LHCN-M2 (cell line): ENCODE measurements around the gene PXYLP1. TPM values are rescaled to one million over a fixed set of nuclear protein-coding genes. Genes with fewer than 3 reads are reported as not detected.

ENCODE experiments used
- DNase-seq: peaks from one replicate; pipeline ENCODE4 v3.0.0-alpha.2; 2012; ENCODE audit warnings: low read depth
- total RNA-seq: library from RNA; depleted of rRNA; stranded (reverse); fragments of >200 nt; gene quantifications from 2 replicates; pipeline ENCODE4 v1.2.3, GENCODE V29; 2014

Gene PXYLP1
- total RNA-seq, 1 experiment from 2014 or later, result 3.7 TPM

GRCh38 chr3:141250342-141250741 is 18.7 kb downstream of the PXYLP1 start:
- no peak for DNase-seq

GRCh38 chr3:141250828-141251227 is 19.2 kb downstream of the PXYLP1 start:
- DNase-seq, result no peak

GRCh38 chr3:141253326-141253725 is 21.7 kb downstream of the PXYLP1 start:
- DNase-seq, result no peak

GRCh38 chr3:141253811-141254210 is 22.2 kb downstream of the PXYLP1 start:
- DNase-seq, result no peak

GRCh38 chr3:141255137-141255845 is 23.7 kb downstream of the PXYLP1 start:
- peak; percentile 76 for DNase-seq

- peak; percentile 48 for DNase-seq
Observed at GRCh38 chr3:141255846-141256261, 24.2 kb downstream of the PXYLP1 start.

- no peak for DNase-seq
Observed at GRCh38 chr3:141256820-141257219, 25.2 kb downstream of the PXYLP1 start.

GRCh38 chr3:141257961-141258360 is 26.3 kb downstream of the PXYLP1 start:
- no peak for DNase-seq

- DNase-seq, result no peak
Observed at GRCh38 chr3:141258973-141259372, 27.3 kb downstream of the PXYLP1 start.

- no peak for DNase-seq
Observed at GRCh38 chr3:141259821-141260629, 28.4 kb downstream of the PXYLP1 start.

GRCh38 chr3:141260630-141260927 is 29.0 kb downstream of the PXYLP1 start:
- DNase-seq, result no peak

- no peak for DNase-seq
Observed at GRCh38 chr3:141261472-141262307, 30.1 kb downstream of the PXYLP1 start.

- peak; percentile 65 for DNase-seq
Observed at GRCh38 chr3:141262308-141262705, 30.7 kb downstream of the PXYLP1 start.

GRCh38 chr3:141266186-141266585 is 34.6 kb downstream of the PXYLP1 start:
- no peak for DNase-seq

- no peak for DNase-seq
Observed at GRCh38 chr3:141266797-141267555, 35.4 kb downstream of the PXYLP1 start.

- no peak for DNase-seq
Observed at GRCh38 chr3:141267629-141268028, 36.0 kb downstream of the PXYLP1 start.

- DNase-seq, result no peak
Observed at GRCh38 chr3:141268306-141268705, 36.7 kb downstream of the PXYLP1 start.

- no peak for DNase-seq
Observed at GRCh38 chr3:141268791-141269190, 37.2 kb downstream of the PXYLP1 start.

GRCh38 chr3:141269961-141270360 is 38.3 kb downstream of the PXYLP1 start:
- DNase-seq, result no peak

- no peak for DNase-seq
Observed at GRCh38 chr3:141271279-141272030, 39.8 kb downstream of the PXYLP1 start.
